Sigmoid colon (tissue), 4 donors: ENCODE measurements around the gene RNF180.

Experiments used
- EP300 ChIP-seq, 4 donors: sonication (generic); formaldehyde crosslinking; IDR thresholded peaks; one replicate each; pipeline ENCODE4 v1.6.1; 2017; ENCODE audit warnings: antibody characterized with exemption in 4 of 4
- POLR2A ChIP-seq, 2 donors: fragments of 450-650 bp; IDR thresholded peaks; one replicate each; pipeline ENCODE4 v1.6.1; 2016; ENCODE audit warnings: antibody characterized with exemption in 2 of 2, mild to moderate bottlenecking in 2 of 2, moderate library complexity in 2 of 2
- POLR2AphosphoS5 ChIP-seq, 4 donors: sonication (generic); formaldehyde crosslinking; IDR thresholded peaks; one replicate each; pipeline ENCODE4 v1.6.1; 2017; ENCODE audit warnings: antibody characterized with exemption in 4 of 4
- TF ChIP-seq, protein P1 (sequence below), 4 experiments: fragments of 450-650 bp in 3 of 4; fragments of 200-600 bp in 1 of 4; IDR thresholded peaks; one replicate each; pipeline ENCODE4 v1.5.1; 2016 to 2019; ENCODE audit warnings: antibody characterized with exemption in 4 of 4, mild to moderate bottlenecking in 3 of 4, moderate library complexity in 2 of 4

DNA sequence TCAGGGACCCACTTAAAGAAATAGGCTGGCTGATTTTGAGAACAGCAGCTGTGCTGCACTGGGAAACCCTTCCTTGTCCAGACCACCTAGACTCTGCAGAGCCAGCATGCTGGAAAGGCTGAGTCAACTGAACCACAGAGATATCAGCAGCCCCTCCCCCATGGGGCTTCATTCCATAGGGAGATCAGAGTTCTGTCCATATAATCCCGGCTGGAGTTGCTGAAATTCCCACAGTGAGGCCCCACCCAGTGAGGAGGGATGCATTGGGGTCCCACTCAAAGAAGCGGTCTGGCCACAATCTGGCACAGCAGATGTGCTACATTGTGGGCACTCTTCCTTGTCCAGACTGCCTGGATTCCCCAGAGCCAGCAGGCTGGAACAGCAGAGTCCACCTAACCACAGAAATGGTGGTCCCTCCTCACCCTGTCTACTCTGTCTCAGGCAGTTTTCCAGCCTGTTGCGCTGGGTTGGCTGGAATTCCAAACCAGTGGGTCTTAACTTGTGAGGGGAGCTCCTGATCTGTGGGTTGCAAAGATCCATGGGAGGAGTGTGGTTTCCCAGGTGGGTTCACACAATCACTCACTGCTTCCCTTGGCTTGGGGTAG lies 127.1 kb downstream of the RNF180 start:
- TF ChIP-seq, protein P1, sequence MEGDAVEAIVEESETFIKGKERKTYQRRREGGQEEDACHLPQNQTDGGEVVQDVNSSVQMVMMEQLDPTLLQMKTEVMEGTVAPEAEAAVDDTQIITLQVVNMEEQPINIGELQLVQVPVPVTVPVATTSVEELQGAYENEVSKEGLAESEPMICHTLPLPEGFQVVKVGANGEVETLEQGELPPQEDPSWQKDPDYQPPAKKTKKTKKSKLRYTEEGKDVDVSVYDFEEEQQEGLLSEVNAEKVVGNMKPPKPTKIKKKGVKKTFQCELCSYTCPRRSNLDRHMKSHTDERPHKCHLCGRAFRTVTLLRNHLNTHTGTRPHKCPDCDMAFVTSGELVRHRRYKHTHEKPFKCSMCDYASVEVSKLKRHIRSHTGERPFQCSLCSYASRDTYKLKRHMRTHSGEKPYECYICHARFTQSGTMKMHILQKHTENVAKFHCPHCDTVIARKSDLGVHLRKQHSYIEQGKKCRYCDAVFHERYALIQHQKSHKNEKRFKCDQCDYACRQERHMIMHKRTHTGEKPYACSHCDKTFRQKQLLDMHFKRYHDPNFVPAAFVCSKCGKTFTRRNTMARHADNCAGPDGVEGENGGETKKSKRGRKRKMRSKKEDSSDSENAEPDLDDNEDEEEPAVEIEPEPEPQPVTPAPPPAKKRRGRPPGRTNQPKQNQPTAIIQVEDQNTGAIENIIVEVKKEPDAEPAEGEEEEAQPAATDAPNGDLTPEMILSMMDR (IDR thresholded peaks at IDR 0.05) = no peak
- TF ChIP-seq POLR2AphosphoS5 (IDR thresholded peaks at IDR 0.05) (no peak), POLR2A (IDR thresholded peaks at IDR 0.05) (no peak), EP300 (IDR thresholded peaks at IDR 0.05) (no peak)
